ENCODE results near the gene SLC16A13.
"Not testable (repeated sequence)": the region's sequence is repeated elsewhere in the genome, so short reads cannot be mapped to it uniquely, and the experiment has no call there.

The SLC16A13 gene

DNA sequence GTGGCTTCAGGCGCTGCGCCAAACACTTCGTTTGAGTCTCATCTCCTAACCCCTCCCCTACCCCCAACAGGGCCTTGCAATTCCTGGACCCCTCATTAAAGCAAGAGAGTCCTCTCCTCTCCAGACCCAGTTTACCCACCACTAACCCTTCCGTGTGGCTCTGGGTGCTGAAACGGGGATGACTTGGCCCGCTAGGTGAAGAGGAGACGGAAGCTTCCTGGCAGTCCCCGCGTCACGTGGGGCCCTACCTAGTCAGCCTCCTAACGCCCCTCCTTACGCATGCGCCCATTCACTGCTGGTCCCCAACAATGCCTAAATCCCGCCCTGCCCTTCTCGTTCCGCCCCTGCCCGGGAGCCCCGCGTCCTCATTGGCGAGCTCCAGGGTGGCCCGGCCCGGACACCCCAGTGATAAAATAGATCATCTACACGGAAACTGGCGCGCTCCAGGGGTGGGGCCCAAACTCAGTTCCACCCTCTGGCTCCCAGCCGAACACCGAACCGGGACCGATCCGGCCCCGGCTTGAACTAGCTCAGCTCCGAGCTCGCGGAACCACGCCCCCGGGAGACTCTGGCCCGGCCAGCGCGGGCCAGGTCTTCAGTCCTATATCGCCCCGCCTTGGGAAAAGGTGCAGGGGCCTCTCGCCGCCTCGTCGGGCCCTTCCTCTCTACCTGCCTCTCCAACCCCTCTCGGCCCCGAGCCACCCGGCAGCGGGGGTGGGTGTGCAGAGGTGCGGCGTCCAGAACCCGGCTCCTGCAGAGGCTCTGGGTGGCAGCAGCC, at the start of gene SLC16A13:
Gene SLC16A13 (plus strand): TSS at position 425 of the 778 bp plus-strand sequence. CDS start 368 bp downstream, outside the sequence.
- peak; percentile 96 to 97 for DNase-seq (ENCODE audit: low read depth in 2 of 2)

- no peak for DNase-seq (ENCODE audit: low read depth in 2 of 2)
These were observed 49.1 kb upstream of the SLC16A13 start for GRCh38 chr17:6986676-6987075.

GRCh38 chr17:6989779-6990178, 46.0 kb upstream of the SLC16A13 start:
- no peak for DNase-seq (ENCODE audit: low read depth in 2 of 2)

GRCh38 chr17:6993613-6994056, 42.2 kb upstream of the SLC16A13 start:
- DNase-seq (ENCODE audit: low read depth in 2 of 2), result not testable (repeated sequence)

- no peak for DNase-seq (ENCODE audit: low read depth in 2 of 2)
These were observed 41.7 kb upstream of the SLC16A13 start for GRCh38 chr17:6994118-6994598.

DNA sequence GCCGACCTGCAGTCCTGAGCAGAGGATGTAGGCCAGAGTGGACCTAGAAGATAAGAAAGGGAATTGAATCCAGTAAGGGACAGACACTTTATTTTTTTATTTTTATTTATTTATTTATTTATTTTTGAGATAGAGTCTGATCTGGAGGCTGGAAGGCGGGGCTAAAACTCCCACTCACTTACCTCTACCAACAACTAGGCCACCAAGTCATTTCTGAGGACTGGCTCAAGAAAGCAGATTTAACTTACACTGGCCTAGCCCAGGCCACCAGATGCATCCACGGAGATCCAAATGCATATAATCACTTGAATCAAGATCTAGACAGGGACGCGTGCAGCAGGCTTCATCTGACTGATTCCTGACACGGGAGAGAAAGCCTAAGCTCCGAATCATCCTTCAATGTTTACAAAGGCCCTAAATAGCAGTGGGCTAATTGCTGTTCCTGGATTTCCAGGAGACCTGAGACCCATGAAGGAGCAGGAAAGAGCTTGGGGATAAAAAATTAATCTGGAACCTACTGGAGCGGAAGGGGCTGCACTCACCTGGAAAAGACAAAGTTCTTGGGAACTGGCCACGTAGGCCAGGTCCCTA, 41.1 kb upstream of the SLC16A13 start:
- DNase-seq (ENCODE audit: low read depth in 2 of 2), result no peak

- no peak for DNase-seq (ENCODE audit: low read depth in 2 of 2)
These were observed 40.1 kb upstream of the SLC16A13 start, which contains the start of gene ALOX12 for GRCh38 chr17:6995500-6996255. ALOX12 (plus strand) TSS chr17:6996049; CDS start chr17:6996118, 69 bp downstream.

DNA sequence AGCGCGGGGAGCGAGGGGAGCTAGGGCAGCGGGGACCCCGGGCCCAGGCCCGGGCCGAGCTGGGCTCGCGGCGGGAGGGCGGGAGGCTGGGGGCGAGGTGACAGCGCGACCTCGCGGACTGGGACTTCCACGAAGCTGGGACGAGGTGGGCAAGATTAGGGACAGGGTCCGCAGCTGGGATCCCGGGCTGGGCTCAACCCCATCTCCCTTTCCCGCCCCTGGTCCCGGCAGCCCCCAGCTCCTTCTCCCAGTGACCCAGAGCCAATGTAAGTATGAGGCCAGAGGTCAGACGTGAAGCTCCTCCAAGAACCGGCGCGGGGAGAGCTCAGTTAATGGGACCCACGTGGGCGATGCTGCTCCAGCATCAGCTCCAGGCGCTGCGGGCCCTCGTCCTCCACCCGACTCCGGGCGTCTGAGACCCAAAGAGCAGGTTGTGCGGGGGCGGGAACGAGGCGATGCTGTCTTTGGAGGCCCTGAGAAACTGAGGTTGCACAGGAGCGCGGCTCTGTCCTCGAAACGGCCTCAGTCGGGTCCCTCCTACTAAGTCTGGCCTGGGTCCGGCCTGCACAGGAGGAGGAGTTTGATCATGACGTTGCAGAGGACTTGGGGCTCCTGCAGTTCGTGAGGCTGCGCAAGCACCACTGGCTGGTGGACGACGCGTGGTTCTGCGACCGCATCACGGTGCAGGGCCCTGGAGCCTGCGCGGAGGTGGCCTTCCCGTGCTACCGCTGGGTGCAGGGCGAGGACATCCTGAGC, 39.4 kb upstream of the SLC16A13 start:
- DNase-seq (ENCODE audit: low read depth in 2 of 2), result no peak

GRCh38 chr17:6997171-6997570, 38.6 kb upstream of the SLC16A13 start:
- DNase-seq (ENCODE audit: low read depth in 2 of 2), result no peak

GRCh38 chr17:6998855-6999508, 36.8 kb upstream of the SLC16A13 start:
- no peak for DNase-seq (ENCODE audit: low read depth in 2 of 2)

DNA sequence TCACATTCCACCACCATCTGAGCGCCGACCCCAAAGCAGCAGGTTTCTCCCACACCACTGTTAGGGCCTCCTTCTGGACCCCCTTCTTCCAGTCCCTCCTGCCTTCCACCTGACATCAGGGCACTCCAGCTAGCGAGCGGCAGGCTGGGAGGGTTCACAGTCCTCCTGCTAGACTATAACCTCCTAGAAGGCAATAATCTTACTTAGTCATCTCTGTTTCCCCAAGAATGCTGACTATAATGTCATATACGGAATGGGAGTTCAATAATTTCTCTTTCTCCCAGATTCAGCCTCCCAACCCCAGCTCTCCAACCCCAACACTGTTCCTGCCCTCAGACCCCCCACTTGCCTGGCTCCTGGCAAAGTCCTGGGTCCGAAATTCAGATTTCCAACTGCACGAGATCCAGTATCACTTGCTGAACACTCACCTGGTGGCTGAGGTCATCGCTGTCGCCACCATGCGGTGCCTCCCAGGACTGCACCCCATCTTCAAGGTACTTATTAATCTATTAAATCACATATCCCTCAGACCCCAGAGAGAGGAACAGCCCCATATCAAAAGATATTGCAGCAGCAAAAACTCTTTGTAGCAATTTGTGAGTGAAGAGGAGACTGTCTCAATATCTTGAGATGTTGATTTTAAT, 34.4 kb upstream of the SLC16A13 start:
- DNase-seq (ENCODE audit: low read depth in 2 of 2), result no peak

DNA sequence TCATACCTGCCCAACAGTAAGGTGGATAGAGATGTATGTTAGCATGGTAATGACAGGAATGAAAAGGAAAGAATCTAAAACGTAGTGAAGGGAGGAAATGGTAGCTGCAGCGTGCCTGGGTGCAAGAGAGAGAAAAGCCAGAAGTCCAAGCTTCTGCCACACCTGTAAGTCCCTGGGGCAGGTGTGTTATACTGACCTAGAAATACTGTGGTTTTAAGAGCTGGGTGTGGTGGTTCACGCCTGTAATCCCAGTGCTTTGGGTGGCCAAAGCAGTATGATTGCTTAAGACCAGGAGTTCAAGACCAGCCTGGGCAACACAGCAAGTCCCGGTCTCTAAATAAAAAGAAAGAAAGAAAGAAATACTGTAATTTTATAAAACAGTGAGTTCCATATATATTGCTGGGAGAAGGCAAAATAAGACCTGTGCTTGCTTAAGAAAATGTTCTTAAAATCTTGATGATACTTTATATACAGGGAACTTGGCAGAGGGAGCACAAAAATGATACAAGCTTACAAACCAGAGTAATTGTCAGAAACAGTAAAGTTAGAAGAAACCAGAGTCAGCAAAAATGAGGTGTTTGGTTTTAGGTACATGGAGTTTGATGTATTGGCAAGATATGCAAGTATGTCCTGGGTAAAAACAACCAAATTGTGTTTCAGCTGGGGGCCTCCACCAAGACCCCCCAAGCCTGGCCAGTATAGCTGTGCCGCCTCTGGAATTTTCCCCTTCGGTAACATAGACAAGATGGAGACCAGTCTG, 33.3 kb upstream of the SLC16A13 start:
- DNase-seq (ENCODE audit: low read depth in 2 of 2), result no peak

DNA sequence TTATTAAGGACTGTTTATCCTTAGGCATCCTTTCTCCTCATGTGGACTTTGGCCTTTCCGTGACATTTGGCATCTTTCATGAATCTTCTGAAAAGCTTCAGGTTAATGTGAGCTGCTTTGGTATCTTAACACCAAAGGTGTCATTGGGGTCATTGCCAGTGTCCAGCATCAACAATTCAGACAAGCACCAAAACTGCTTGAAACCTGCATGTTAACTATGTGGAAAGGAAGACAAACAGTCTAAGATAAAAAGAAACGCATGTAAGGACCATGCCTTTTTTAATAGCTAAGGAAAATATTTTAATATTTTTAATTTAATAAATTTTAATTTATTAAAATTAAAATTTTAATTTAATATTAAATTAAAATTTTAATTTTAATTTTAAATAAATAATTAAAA, 32.1 kb upstream of the SLC16A13 start:
- DNase-seq (ENCODE audit: low read depth in 2 of 2), result no peak

- no peak for DNase-seq (ENCODE audit: low read depth in 2 of 2)
These were observed 31.2 kb upstream of the SLC16A13 start for GRCh38 chr17:7004398-7005253.

- no peak for DNase-seq (ENCODE audit: low read depth in 2 of 2)
These were observed 30.1 kb upstream of the SLC16A13 start for GRCh38 chr17:7005716-7006115.

DNA sequence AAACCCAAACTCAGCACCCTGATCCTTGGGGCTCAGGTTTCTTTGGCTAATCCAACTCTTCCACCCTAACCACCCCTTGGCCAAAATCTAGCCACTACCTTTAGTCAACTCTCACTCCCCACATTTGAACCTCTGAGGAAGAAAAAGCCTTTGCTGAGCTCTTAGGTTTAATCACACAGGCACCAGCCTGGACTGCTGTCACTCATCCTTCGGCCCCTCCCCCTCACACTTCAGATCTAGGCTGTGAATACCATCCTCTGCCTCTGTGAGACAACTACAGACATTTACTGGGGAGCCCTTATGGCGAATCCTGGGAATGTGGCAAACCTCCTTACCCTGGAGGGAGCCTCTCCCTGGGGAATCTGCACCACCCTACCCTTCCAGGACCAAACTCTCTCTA, 28.7 kb upstream of the SLC16A13 start:
- no peak for DNase-seq (ENCODE audit: low read depth in 2 of 2)

DNA sequence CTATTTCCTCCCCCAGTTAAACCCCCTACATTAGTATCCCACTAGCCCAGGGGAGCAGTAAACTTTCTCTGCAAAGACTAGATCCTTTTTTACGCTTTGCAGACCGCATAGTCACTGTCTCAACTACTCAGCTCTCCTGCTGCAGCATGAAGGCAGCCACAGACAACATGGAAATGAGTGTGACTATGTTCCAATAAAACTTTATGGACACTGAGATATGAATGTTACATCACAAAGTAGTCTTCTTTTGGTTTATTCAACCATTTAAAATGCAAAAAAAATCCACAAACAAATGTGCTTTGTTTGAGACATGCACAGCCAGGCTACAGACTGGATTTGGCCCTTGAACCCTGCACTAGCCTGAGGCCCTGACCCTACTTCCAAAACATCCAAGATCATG, 25.3 kb upstream of the SLC16A13 start:
- no peak for DNase-seq (ENCODE audit: low read depth in 2 of 2)

DNA sequence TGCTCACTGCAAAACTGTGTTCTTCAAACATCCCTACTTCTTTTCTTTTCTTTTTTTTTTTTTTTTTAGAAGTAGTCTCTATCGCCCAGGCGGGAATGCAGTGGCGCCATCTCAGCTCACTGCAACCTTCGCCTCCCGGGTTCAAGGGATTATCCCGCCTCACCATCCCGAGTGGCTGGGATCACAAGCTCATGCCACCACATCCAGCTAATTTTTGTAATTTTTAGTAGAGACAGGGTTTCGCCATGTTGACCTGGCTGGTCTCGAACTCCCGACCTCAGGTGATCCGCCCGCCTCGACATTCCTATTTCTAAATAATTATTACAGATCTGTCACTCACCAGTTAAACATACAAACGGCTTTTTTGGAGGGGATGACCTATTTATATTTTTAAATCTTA, 24.4 kb upstream of the SLC16A13 start:
- DNase-seq (ENCODE audit: low read depth in 2 of 2), result no peak

DNA sequence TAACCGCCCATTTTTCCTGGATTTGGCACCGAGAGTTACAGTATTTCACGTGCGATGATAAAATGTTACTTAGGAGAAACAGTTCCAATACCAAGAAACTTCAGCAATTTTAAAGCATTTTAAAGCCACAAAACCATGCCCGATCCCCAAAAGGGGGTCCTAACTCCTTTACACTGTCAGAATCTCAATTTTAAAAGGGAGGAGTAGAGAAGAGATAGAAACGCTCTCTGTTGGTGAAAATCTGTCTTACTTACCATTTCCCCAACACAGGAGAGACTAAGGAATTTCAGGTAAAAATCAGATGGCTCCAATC, 23.9 kb upstream of the SLC16A13 start:
- no peak for DNase-seq (ENCODE audit: low read depth in 2 of 2)

Data from activated CD4-positive, alpha-beta T cell treated with anti-CD3 and anti-CD28 coated beads for 24 hours (primary cell).